ENCODE data around the gene NMUR1.

The NMUR1 gene

DNA sequence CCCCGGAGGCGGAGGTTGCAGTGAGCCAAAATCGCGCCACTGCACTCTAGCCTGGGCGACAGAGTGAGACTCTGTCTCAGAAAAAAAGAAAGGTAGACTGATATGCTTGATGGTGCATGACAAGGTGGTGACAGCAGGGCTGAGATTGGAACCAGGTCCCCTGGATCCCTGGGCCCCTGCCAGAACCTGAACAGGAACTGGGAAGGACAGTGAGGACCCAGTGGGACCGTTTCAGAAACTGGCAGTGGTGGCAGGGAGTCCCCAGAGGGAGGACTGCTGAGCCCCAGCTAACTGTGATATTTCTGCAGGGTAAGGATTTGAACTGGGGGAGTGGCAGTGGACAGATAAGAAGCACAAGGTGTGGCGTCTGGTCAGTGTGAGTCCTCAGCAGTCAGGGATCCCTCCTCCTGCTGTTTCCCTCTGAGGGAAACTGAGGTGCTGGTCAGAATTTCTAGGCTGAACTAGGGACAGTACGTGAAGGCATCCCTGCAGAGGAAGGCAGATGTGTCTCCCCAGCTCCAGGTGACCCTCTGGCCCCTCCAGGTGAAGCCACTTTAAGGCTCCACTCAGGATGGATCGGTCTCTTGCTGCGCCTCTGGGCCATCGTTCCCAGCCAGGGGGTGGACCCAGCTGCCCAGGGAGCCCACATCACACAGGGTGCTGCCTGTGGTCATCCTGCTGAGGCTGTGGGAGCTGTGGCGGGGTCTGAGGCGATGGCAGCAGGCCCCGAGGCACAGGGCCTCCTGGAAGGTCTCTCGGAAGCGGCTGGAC is 5.6 kb downstream of the NMUR1 start:
- TF ChIP-seq ZBTB8A (tag by site-specific recombination; IDR thresholded peaks at IDR 0.05) (no peak), ZNF221 (tag by site-specific recombination; IDR thresholded peaks at IDR 0.05; ENCODE audit: borderline replicate concordance) (no peak), GLIS2 (tag by site-specific recombination; IDR thresholded peaks at IDR 0.05) (no peak), ZNF76 (tag by site-specific recombination; IDR thresholded peaks at IDR 0.05; ENCODE audit: borderline replicate concordance, low read depth) (no peak), ZXDB (tag by site-specific recombination; IDR thresholded peaks at IDR 0.05) (no peak), PRDM1 (tag by site-specific recombination; IDR thresholded peaks at IDR 0.05) (no peak), ZFP3 (tag by site-specific recombination; IDR thresholded peaks at IDR 0.05; ENCODE audit: low read depth) (no peak), ZBTB21 (tag by site-specific recombination; IDR thresholded peaks at IDR 0.05) (no peak)
- TF ChIP-seq, protein P1, sequence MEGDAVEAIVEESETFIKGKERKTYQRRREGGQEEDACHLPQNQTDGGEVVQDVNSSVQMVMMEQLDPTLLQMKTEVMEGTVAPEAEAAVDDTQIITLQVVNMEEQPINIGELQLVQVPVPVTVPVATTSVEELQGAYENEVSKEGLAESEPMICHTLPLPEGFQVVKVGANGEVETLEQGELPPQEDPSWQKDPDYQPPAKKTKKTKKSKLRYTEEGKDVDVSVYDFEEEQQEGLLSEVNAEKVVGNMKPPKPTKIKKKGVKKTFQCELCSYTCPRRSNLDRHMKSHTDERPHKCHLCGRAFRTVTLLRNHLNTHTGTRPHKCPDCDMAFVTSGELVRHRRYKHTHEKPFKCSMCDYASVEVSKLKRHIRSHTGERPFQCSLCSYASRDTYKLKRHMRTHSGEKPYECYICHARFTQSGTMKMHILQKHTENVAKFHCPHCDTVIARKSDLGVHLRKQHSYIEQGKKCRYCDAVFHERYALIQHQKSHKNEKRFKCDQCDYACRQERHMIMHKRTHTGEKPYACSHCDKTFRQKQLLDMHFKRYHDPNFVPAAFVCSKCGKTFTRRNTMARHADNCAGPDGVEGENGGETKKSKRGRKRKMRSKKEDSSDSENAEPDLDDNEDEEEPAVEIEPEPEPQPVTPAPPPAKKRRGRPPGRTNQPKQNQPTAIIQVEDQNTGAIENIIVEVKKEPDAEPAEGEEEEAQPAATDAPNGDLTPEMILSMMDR (tag by site-specific recombination; IDR thresholded peaks at IDR 0.05): no peak
- TF ChIP-seq, protein P2, sequence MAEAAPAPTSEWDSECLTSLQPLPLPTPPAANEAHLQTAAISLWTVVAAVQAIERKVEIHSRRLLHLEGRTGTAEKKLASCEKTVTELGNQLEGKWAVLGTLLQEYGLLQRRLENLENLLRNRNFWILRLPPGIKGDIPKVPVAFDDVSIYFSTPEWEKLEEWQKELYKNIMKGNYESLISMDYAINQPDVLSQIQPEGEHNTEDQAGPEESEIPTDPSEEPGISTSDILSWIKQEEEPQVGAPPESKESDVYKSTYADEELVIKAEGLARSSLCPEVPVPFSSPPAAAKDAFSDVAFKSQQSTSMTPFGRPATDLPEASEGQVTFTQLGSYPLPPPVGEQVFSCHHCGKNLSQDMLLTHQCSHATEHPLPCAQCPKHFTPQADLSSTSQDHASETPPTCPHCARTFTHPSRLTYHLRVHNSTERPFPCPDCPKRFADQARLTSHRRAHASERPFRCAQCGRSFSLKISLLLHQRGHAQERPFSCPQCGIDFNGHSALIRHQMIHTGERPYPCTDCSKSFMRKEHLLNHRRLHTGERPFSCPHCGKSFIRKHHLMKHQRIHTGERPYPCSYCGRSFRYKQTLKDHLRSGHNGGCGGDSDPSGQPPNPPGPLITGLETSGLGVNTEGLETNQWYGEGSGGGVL (tag by site-specific recombination; IDR thresholded peaks at IDR 0.05): no peak
- TF ChIP-seq, protein P3, sequence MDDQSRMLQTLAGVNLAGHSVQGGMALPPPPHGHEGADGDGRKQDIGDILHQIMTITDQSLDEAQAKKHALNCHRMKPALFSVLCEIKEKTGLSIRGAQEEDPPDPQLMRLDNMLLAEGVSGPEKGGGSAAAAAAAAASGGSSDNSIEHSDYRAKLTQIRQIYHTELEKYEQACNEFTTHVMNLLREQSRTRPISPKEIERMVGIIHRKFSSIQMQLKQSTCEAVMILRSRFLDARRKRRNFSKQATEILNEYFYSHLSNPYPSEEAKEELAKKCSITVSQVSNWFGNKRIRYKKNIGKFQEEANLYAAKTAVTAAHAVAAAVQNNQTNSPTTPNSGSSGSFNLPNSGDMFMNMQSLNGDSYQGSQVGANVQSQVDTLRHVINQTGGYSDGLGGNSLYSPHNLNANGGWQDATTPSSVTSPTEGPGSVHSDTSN (CRISPR knock-in tag; IDR thresholded peaks at IDR 0.05): no peak
- no peak overlapping the region for H3K27ac ChIP-seq (ENCODE audit: extremely low read depth, low read depth, low read length)
- H3K4me3 ChIP-seq (ENCODE audit: low read depth, low read length): no peak overlapping the region
- ChIA-PET POLR2A (no interaction called here), CTCF (interaction anchor here (1.7 kb wide), 1 partner anchor 77 kb away, joined by 5 read pairs; no protein-coding TSS in a partner anchor)
- H3K36me3 ChIP-seq (ENCODE audit: control insufficient read depth in 2 of 2, insufficient read depth in 1 of 2, low read length in 2 of 2): no peaks in the 10 kb centered on the region
- no peaks in the 10 kb centered on the region for H3K9me3 ChIP-seq (ENCODE audit: control insufficient read depth, insufficient read depth, low read depth, low read length)
- H3K4me1 ChIP-seq (ENCODE audit: control insufficient read depth, insufficient read depth, low read length): no peaks in the 10 kb centered on the region

DNA sequence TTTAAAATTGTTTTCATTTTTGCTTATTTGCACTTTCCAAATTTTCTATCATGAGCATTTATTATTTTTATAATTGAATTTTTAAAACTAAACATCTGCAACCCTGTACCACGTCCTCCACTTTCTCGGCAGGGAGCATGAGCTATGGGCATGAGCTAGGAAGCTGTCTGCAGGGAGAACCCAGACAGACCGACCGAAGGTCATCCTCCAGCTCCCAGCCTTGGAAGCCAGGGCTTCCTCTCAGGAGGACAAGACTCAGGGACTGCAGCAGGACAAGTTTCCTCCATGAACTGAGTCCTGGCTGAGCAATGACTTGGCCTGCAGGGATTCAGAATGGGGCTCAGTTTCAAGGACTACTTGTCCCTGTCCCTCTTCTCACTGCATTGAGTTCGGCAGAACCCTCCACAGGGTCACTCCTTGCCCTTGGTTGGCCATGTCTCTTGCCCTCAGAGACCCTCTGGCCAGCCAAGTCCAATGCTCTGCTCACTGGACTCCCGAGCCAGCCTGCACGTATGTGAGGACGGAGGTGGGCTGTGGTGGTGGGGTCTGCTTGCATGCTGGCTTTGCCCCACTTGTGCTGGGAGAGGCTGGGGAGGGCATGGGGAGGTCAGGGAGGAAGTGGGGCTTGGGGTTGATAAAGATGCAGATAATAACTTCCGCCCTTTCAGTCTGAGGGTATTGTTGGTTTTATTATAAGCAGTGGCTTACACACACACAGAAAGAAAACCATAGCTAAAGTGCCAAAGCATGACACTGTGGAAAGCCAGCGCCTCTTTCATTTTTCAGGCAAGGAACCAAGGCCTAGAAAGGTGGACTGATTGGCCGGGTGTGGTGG is 6.6 kb downstream of the NMUR1 start:
- no peak overlapping the region for H3K27ac ChIP-seq (ENCODE audit: extremely low read depth, low read depth, low read length)
- H3K4me3 ChIP-seq (ENCODE audit: low read depth, low read length): no peak overlapping the region
- ChIA-PET CTCF (interaction anchor here (0.6 to 1.7 kb wide), 2 partner anchors 78 to 154 kb away, joined by 3 to 5 read pairs; no protein-coding TSS in a partner anchor), POLR2A (interaction anchor here (0.7 kb wide), 1 partner anchor 60 kb away, joined by 3 read pairs; the partner anchor contains the start of gene NCL)
- H3K9me3 ChIP-seq (ENCODE audit: control insufficient read depth, insufficient read depth, low read depth, low read length): no peaks in the 10 kb centered on the region
- no peaks in the 10 kb centered on the region for H3K4me1 ChIP-seq (ENCODE audit: control insufficient read depth, insufficient read depth, low read length)
- no peaks in the 10 kb centered on the region for H3K36me3 ChIP-seq (ENCODE audit: control insufficient read depth in 2 of 2, insufficient read depth in 1 of 2, low read length in 2 of 2)
- TF ChIP-seq, protein P4, sequence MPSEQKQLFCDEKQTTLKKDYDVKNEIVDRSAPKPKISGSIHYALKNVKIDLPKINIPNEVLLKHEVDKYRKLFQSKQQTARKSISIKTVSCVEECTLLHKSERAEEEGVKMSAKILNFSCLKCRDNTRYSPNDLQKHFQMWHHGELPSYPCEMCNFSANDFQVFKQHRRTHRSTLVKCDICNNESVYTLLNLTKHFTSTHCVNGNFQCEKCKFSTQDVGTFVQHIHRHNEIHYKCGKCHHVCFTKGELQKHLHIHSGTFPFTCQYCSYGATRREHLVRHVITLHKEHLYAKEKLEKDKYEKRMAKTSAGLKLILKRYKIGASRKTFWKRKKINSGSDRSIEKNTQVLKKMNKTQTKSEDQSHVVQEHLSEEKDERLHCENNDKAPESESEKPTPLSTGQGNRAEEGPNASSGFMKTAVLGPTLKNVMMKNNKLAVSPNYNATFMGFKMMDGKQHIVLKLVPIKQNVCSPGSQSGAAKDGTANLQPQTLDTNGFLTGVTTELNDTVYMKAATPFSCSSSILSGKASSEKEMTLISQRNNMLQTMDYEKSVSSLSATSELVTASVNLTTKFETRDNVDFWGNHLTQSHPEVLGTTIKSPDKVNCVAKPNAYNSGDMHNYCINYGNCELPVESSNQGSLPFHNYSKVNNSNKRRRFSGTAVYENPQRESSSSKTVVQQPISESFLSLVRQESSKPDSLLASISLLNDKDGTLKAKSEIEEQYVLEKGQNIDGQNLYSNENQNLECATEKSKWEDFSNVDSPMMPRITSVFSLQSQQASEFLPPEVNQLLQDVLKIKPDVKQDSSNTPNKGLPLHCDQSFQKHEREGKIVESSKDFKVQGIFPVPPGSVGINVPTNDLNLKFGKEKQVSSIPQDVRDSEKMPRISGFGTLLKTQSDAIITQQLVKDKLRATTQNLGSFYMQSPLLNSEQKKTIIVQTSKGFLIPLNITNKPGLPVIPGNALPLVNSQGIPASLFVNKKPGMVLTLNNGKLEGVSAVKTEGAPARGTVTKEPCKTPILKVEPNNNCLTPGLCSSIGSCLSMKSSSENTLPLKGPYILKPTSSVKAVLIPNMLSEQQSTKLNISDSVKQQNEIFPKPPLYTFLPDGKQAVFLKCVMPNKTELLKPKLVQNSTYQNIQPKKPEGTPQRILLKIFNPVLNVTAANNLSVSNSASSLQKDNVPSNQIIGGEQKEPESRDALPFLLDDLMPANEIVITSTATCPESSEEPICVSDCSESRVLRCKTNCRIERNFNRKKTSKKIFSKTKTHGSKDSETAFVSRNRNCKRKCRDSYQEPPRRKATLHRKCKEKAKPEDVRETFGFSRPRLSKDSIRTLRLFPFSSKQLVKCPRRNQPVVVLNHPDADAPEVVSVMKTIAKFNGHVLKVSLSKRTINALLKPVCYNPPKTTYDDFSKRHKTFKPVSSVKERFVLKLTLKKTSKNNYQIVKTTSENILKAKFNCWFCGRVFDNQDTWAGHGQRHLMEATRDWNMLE (tag by site-specific recombination; conservative IDR thresholded peaks at IDR 0.05; ENCODE audit: low read depth): no peak
- no peak for TF ChIP-seq ZNF223 (tag by site-specific recombination; IDR thresholded peaks at IDR 0.05)
- TF ChIP-seq ZNF596 (tag by site-specific recombination; IDR thresholded peaks at IDR 0.05): no peak
- TF ChIP-seq ZNF394 (tag by site-specific recombination; IDR thresholded peaks at IDR 0.05; ENCODE audit: borderline replicate concordance): no peak
- TF ChIP-seq ZNF843 (tag by site-specific recombination; IDR thresholded peaks at IDR 0.05): no peak
- no peak for TF ChIP-seq ZBTB48 (tag by site-specific recombination; IDR thresholded peaks at IDR 0.05)
- TF ChIP-seq, protein P5, sequence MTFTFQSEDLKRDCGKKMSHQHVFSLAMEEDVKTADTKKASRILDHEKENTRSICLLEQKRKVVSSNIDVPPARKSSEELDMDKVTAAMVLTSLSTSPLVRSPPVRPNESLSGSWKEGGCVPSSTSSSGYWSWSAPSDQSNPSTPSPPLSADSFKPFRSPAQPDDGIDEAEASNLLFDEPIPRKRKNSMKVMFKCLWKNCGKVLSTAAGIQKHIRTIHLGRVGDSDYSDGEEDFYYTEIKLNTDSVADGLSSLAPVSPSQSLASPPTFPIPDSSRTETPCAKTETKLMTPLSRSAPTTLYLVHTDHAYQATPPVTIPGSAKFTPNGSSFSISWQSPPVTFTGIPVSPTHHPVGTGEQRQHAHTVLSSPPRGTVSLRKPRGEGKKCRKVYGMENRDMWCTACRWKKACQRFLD (tag by site-specific recombination; IDR thresholded peaks at IDR 0.05): no peak
- TF ChIP-seq, protein P6, sequence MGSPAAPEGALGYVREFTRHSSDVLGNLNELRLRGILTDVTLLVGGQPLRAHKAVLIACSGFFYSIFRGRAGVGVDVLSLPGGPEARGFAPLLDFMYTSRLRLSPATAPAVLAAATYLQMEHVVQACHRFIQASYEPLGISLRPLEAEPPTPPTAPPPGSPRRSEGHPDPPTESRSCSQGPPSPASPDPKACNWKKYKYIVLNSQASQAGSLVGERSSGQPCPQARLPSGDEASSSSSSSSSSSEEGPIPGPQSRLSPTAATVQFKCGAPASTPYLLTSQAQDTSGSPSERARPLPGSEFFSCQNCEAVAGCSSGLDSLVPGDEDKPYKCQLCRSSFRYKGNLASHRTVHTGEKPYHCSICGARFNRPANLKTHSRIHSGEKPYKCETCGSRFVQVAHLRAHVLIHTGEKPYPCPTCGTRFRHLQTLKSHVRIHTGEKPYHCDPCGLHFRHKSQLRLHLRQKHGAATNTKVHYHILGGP (tag by site-specific recombination; IDR thresholded peaks at IDR 0.05): no peak
- TF ChIP-seq ZNF239 (tag by site-specific recombination; IDR thresholded peaks at IDR 0.05): no peak
